Panc1 (cell line): ENCODE measurements around the gene TNRC18. TPM values are rescaled to one million over a fixed set of nuclear protein-coding genes. Genes with fewer than 3 reads are reported as not detected.

Source experiments
- ATAC-seq: fragments of 200-7000 bp; cut with Tn5 transposase; 2 replicates; pipeline ENCODE4 v1.9.1; 2020; ENCODE audit warnings: mild to moderate bottlenecking, moderate library complexity
- BruUV-seq: library from RNA; stranded (reverse); fragments of 400-500 nt; replicated peaks from 2 replicates; lab custom pipeline; 2021; lab: Mats Ljungman, UMichigan
- CTCF ChIA-PET: fragments of 300-600 bp; sonication (Branson Sonifier 250); formaldehyde crosslinking; loops from one replicate; lab custom pipeline; 2022; ENCODE audit warnings: antibody characterized with exemption; lab: Charles Lee
- POLR2A ChIA-PET: fragments of 300-600 bp; sonication (Branson Sonifier 250); formaldehyde crosslinking; loops from one replicate; lab custom pipeline; 2022; ENCODE audit warnings: antibody characterized with exemption; lab: Charles Lee
- DNase-seq: peaks from one replicate; pipeline ENCODE4 v3.0.0-alpha.2; 2010; ENCODE audit warnings: low read depth, low spot score
- H3K27ac ChIP-seq: 2 replicates; pipeline ENCODE4 v1.5.1; 2011; ENCODE audit warnings: mild to moderate bottlenecking, low read length, inconsistent platforms
- H3K27me3 ChIP-seq: fragments of 200-500 bp; sonication (Bioruptor generic); 2 replicates; pipeline ENCODE4 v1.6.0; 2014; ENCODE audit warnings: low read length, inconsistent platforms; ENCODE audit not compliant: control insufficient read depth, insufficient read depth
- H3K36me3 ChIP-seq: fragments of 200-500 bp; sonication (Bioruptor generic); 2 replicates; pipeline ENCODE4 v1.5.1; 2014; ENCODE audit warnings: inconsistent platforms, mild to moderate bottlenecking, low read length, moderate library complexity; ENCODE audit not compliant: control insufficient read depth, insufficient read depth
- H3K4me1 ChIP-seq: 2 replicates; pipeline ENCODE4 v1.5.1; 2011; ENCODE audit warnings: inconsistent platforms, mild to moderate bottlenecking, low read length, moderate library complexity; ENCODE audit not compliant: control insufficient read depth, insufficient read depth
- H3K4me3 ChIP-seq, 2 experiments: 2 replicates each; pipeline ENCODE4 v1.5.1; 2011 to 2012; ENCODE audit warnings: low read depth in 2 of 2, low read length in 2 of 2, mild to moderate bottlenecking in 2 of 2, inconsistent platforms in 1 of 2, moderate library complexity in 1 of 2
- H3K9me3 ChIP-seq: fragments of 200-500 bp; sonication (Bioruptor generic); 2 replicates; pipeline ENCODE4 v1.5.1; 2014; ENCODE audit warnings: low read depth, mild to moderate bottlenecking, inconsistent platforms, low read length, moderate library complexity; ENCODE audit not compliant: control insufficient read depth, insufficient read depth
- POLR2AphosphoS5 ChIP-seq: IDR thresholded peaks from 2 replicates; pipeline ENCODE4 v1.6.1; 2012; ENCODE audit warnings: mild to moderate bottlenecking, low read depth, low read length, moderate library complexity
- REST ChIP-seq, 2 experiments: IDR thresholded peaks; 2 replicates each; pipeline ENCODE4 v1.6.1; 2011 to 2012; ENCODE audit warnings: low read depth in 2 of 2, control low read depth in 1 of 2, low read length in 1 of 2, mild to moderate bottlenecking in 1 of 2, moderate library complexity in 1 of 2; ENCODE audit not compliant: insufficient read depth in 1 of 2
- SIN3A ChIP-seq: IDR thresholded peaks from 2 replicates; pipeline ENCODE4 v1.6.1; 2012; ENCODE audit warnings: low read depth, mild to moderate bottlenecking, low read length, moderate library complexity, borderline replicate concordance; ENCODE audit not compliant: insufficient read depth
- TCF7L2 ChIP-seq: IDR thresholded peaks from 2 replicates; pipeline ENCODE4 v1.6.1; 2011; ENCODE audit warnings: mild to moderate bottlenecking, low read depth, low read length, inconsistent platforms
- in situ Hi-C: cut with HindIII; loops from 2 replicates; pipeline ENCODE4 v1.10.0; 2016; ENCODE audit warnings: low sequenced_read_pairs, low pct_unique_long_range_greater_than_20kb
- intact Hi-C: fragments of 100-400 bp; cut with micrococcal nuclease; formaldehyde crosslinking; loops from one replicate; pipeline ENCODE4 v1.10.0; 2022; ENCODE audit not compliant: unreplicated experiment
- total RNA-seq: library from RNA; stranded (reverse); gene quantifications from one replicate; pipeline ENCODE4 v1.2.1, GENCODE V29; 2021; ENCODE audit not compliant: unreplicated experiment
- TF ChIP-seq, protein P1 (sequence below): fragments of 450-650 bp; IDR thresholded peaks from 2 replicates; pipeline ENCODE4 v1.5.1; 2017; ENCODE audit warnings: mild to moderate bottlenecking

The TNRC18 gene
- total RNA-seq, 1 experiment from 2014 or later = 148 TPM

DNA sequence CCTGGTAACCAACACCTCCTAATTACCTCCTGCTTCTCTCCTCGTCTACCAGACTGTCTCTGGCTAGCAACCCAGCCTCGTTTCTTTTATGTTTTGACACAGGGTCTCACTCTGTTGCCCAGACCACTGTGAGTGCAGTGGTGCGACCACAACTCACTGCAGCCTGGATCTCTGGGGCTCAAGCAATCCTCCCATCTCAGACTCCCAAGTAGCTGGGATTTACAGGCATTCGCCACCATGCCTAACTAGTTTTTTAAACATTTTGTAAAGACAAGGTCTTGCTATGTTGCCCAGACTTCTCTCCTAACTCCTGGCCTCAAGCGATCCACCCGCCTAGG is 10.2 kb downstream of the TNRC18 start:
- peak overlapping the region; percentile 67 for H3K27ac ChIP-seq

GRCh38 chr7:5408777-5409176 is 14.9 kb downstream of the TNRC18 start:
- no TSS peak for BruUV-seq
- H3K4me1 ChIP-seq = peaks cover 35% of the 10 kb centered on the region
- ChIA-PET CTCF (interaction anchor here (0.5 kb wide), 1 partner anchor 12 kb away, joined by 3 read pairs; no protein-coding TSS in a partner anchor), POLR2A (interaction anchor here (0.5 kb wide), 1 partner anchor 44 kb away, joined by 6 read pairs; no protein-coding TSS in a partner anchor)
- intact Hi-C loops (no loop called here), in situ Hi-C loops (no loop called here)
- no peaks in the 10 kb centered on the region for H3K36me3 ChIP-seq
- H3K4me3 ChIP-seq = no peak overlapping the region
- ATAC-seq (no peak), DNase-seq (no peak)
- H3K27me3 ChIP-seq = no peaks in the 10 kb centered on the region
- H3K9me3 ChIP-seq = no peaks in the 10 kb centered on the region
- no peak for TF ChIP-seq SIN3A
- TF ChIP-seq, protein P1, sequence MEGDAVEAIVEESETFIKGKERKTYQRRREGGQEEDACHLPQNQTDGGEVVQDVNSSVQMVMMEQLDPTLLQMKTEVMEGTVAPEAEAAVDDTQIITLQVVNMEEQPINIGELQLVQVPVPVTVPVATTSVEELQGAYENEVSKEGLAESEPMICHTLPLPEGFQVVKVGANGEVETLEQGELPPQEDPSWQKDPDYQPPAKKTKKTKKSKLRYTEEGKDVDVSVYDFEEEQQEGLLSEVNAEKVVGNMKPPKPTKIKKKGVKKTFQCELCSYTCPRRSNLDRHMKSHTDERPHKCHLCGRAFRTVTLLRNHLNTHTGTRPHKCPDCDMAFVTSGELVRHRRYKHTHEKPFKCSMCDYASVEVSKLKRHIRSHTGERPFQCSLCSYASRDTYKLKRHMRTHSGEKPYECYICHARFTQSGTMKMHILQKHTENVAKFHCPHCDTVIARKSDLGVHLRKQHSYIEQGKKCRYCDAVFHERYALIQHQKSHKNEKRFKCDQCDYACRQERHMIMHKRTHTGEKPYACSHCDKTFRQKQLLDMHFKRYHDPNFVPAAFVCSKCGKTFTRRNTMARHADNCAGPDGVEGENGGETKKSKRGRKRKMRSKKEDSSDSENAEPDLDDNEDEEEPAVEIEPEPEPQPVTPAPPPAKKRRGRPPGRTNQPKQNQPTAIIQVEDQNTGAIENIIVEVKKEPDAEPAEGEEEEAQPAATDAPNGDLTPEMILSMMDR = no peak
- no peak for TF ChIP-seq TCF7L2
- TF ChIP-seq REST (IDR thresholded peaks at IDR 0.05; ENCODE audit: insufficient read depth in 1 of 2, low read depth in 2 of 2, low read length in 1 of 2) = no peak
- TF ChIP-seq POLR2AphosphoS5 = no peak
- no peak overlapping the region; the same call in 1 of the 2 replicates for H3K27ac ChIP-seq

More for the DNA sequence above, 10.2 kb downstream of the TNRC18 start:
- no TSS peak for BruUV-seq
- no peak for ATAC-seq
- Histone ChIP-seq H3K27me3 (no peaks in the 10 kb centered on the region), H3K9me3 (no peaks in the 10 kb centered on the region), H3K4me1 (peaks cover 57% of the 10 kb centered on the region), H3K36me3 (no peaks in the 10 kb centered on the region), H3K4me3 (no peak overlapping the region)
- in situ Hi-C loops = no loop called here
- intact Hi-C loops = no loop called here
- DNase-seq = no peak
- POLR2A ChIA-PET = no interaction called here
- CTCF ChIA-PET = no interaction called here
- TF ChIP-seq, protein P1 = no peak
- TF ChIP-seq TCF7L2 (no peak), REST (IDR thresholded peaks at IDR 0.05; ENCODE audit: insufficient read depth in 1 of 2, low read depth in 2 of 2, low read length in 1 of 2) (no peak), POLR2AphosphoS5 (0 out of 2 replicates have a peak, but pooled peaks have one; percentile 43)
